Panc1 (cell line): ENCODE data around the gene BHLHE23.

ENCODE experiments used
- CTCF ChIP-seq: fragments of 450-650 bp; IDR thresholded peaks from 2 replicates; pipeline ENCODE4 v1.5.1; 2017; ENCODE audit warnings: mild to moderate bottlenecking
- POLR2AphosphoS5 ChIP-seq: IDR thresholded peaks from 2 replicates; pipeline ENCODE4 v1.6.1; 2012; ENCODE audit warnings: mild to moderate bottlenecking, low read depth, low read length, moderate library complexity
- REST ChIP-seq, 2 experiments: IDR thresholded peaks; 2 replicates each; pipeline ENCODE4 v1.6.1; 2011 to 2012; ENCODE audit warnings: low read depth in 2 of 2, control low read depth in 1 of 2, low read length in 1 of 2, mild to moderate bottlenecking in 1 of 2, moderate library complexity in 1 of 2; ENCODE audit not compliant: insufficient read depth in 1 of 2
- SIN3A ChIP-seq: IDR thresholded peaks from 2 replicates; pipeline ENCODE4 v1.6.1; 2012; ENCODE audit warnings: low read depth, mild to moderate bottlenecking, low read length, moderate library complexity, borderline replicate concordance; ENCODE audit not compliant: insufficient read depth
- TCF7L2 ChIP-seq: IDR thresholded peaks from 2 replicates; pipeline ENCODE4 v1.6.1; 2011; ENCODE audit warnings: mild to moderate bottlenecking, low read depth, low read length, inconsistent platforms

- no peak for TF ChIP-seq CTCF
- TF ChIP-seq POLR2AphosphoS5: no peak
- no peak for TF ChIP-seq REST (IDR thresholded peaks at IDR 0.05; ENCODE audit: insufficient read depth in 1 of 2, low read depth in 2 of 2, low read length in 1 of 2)
- no peak for TF ChIP-seq SIN3A
- no peak for TF ChIP-seq TCF7L2
Observed at GRCh38 chr20:62957136-62958117, 49.3 kb downstream of the BHLHE23 start.
